ENCODE results near the gene THTPA. TPM values are rescaled to one million over a fixed set of nuclear protein-coding genes. Genes with fewer than 3 reads are reported as not detected.

Gene THTPA
- total RNA-seq, 1 experiment from 2014 or later: 12.4 TPM

DNA sequence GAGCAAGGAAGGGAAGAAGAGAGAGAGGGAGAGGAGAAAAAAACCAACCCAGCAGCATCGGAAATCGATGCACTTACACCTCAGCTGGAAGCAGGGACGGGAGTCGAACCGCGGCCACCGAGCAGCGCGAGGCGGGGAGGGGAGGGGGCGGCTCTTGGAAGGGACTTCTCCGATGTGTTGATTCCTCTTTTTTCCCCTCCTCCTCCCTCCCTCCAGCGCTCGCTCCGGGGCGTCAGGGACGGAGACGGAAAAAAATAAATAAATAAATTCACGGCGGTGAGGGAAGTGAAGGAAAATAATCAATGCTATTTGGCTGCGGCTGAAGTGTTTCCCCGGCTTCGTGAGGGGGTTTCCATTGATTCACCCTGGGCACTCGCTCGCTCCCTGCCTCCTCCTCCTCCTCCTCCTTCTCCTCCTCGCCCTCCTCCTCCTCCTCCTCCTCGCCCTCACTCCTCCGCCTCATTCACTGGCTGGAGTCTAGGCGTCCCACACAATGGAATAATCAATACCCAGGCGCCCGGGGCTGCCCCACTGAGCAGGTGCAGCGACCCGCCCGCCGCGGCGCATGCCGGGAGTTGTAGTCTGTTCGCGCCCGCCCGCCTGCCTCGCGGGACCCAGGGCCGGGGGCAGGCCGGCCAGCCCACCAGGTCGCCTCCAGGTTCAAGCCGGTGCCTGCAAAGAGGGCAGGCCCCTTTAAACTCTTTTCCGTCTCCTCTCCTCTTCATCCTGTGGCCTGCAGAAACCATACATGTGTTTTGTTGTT lies 4.6 kb upstream of the THTPA start, which contains the start of gene ZFHX2:
ZFHX2 (minus strand) TSS at position 500 of the 763 bp plus-strand sequence. CDS start 16,440 bp downstream, outside the sequence.
- DNase-seq (ENCODE audit: low read depth): peak; percentile 37

DNA sequence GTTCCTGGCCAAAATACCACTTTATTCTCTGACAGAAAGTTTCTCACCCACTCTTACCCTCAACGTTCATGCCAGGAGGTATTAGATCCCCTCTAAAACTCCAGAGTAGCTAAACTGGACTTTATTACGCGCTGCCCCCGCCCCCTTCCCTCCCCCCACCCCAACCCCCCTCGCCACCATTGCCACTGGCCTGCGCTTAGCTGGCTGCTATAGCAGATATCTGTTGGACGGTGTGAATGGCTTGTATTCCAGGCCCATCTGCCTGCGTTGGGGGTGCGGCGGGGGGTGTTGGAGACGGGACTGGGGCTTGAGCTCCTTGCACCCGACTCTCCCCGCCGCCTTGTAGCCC lies 564 bp upstream of the THTPA start:
- DNase-seq (ENCODE audit: low read depth): no peak

DNA sequence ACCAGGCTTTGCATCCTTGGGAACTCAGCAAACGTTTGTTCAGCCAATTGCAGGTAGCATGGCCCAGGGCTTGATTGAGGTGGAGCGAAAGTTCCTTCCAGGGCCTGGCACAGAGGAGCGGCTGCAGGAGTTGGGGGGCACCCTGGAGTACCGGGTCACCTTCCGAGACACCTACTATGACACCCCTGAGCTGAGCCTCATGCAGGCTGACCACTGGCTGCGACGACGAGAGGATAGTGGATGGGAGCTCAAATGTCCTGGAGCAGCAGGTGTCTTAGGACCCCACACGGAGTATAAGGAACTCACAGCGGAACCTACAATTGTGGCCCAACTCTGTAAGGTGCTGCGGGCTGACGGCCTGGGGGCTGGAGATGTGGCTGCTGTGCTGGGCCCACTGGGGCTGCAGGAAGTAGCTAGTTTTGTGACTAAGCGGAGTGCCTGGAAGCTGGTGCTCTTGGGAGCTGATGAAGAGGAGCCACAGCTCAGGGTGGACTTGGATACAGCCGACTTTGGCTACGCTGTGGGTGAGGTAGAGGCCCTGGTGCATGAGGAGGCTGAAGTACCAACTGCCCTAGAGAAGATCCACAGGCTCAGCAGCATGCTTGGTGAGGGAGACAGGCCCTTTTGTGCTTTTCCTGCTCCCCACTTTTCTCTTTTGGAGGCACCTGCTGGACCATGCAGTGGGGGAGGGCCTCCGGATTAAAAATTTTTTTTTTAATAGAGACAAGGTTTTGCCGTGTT lies 799 bp downstream of the THTPA start:
- no peak for DNase-seq (ENCODE audit: low read depth)

DNA sequence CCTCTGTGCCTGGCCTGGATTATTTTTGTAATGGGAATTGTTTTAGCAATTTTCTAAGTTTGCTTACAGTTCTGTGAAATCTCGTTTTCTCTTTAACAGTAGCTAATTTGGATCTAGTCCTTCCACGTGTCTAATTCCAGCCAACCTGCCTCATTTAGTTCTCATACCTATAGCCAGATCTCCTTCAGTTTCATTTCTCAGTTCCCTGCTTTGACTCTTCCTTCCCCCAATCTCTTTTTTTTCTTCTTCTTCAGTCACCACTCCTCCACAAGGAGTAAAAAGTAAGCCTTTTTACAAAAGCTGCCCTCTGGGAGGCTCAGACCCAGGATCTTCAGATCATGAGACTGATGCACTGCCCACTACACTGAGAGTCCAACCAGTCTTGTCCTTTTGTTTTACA lies 1.4 kb downstream of the THTPA start:
- DNase-seq (ENCODE audit: low read depth): no peak

DNA sequence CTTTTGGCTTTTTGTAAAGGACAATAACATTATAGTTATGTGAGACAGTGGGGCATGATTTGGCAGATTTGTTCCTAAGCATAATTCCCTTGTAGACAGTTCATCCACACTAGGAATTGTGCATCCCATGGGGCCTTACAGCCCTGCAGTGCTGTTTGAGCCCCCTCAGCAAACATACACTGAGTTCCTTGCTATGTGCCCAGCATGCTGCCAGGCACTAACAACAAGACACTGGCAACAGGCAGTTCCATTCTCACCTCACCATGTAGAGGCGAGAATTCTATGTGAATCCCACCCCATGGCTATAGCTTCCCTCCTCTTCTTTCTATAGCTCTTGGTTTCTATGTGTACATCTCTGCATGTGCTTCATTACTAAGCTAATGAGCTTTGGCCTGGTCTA lies 1.9 kb downstream of the THTPA start:
- no peak for DNase-seq (ENCODE audit: low read depth)

DNA sequence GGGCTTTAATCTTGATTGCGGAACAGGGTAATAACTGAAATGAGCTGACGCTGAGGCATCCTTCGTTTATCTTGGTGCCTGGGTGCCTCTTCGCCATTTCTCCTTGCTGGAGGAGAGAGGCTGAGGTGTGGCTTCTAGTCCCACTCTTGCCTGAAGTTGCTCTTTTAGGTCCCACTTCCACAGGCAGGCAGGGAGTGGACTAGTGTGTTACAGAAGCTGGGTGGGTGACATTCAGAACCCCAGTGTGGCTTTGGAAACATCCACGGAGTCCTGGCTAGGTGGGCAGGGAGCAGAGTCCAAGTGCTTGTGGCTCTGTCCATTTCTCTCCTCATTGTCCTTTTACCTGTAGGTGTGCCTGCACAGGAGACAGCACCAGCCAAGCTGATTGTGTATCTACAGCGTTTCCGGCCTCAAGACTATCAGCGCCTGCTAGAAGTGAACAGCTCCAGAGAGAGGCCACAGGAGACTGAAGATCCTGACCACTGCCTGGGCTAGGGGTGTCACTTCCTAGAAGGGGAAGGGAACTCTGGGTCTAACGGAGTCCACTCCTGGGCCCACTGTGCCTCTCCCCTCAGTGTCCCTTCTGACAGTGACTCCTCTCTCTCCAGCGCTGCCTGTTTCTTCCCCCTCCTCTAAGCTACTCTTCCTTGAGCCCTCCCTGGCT lies 2.4 kb downstream of the THTPA start:
- DNase-seq (ENCODE audit: low read depth): no peak

DNA sequence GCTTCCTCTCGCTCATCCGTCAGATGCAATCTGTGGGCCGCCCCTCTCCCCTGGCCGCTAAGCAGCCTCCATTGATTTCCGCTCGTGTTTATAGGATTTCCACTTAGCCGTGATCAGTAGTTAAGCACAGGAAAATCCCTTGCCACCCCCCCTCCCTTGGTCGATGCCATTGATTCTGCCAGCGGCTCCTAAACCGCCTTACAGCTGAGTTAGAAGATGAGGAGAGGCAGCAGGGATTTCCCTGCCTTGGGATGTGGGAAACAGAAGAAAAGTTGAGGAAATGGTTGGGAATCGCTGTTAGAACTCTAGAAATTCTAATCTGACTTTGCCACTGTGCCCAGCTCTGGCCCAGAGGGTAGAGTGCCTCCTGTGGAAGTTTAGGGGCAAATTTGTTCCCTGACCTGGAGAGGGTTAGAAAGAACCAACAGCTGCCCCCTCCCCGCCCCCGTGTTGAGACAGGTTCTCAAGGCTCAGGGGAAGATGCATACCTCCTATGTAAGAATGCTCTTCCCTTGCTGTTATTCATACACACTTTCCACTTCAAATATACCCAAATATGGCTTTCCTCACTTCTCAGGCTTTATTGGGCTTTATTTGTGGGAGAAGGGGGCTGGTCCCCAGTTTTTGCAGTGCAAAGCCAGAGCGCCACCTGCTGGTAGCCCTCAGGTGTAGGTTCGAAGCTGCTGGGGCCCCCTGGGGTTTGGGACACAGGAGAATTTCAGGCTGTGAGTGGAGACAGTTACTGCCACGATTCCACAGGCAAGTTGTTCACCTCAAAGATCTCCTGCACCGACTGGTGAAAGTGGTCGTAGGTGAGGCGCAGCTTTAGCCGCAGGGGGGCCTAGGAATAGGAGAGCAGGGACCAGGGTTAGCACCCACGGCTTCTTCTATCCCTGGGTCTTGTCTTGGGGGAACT lies 3.2 kb downstream of the THTPA start:
- peak; percentile 32 for DNase-seq (ENCODE audit: low read depth)

DNA sequence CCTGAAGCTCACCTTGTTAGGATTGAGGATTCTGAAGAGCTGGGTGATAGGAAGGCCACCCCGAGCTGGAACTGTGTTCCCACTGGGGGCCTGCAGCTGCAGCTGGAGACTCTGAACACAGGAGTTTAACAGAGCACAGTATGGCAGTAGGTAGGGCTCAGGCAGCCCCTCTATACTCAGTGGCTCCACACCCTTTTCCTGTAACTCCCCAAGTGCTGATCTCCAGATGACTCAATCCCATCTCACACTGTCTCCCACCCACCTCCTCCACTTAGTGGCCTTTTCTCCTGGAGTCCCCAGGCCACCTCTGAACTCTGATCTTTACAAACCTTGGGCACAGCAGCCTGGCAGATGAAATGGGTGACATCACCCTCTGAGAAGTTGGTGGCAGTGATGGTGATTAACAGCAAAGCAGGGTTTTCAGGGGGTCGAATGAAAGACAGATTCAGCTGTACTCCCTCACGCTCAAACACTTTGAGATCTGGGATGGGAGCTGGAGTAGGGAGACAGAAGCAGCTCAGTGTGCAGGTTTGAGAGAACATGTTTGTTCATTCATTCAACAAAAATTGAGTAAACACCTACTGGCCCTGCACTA lies 4.0 kb downstream of the THTPA start:
- DNase-seq (ENCODE audit: low read depth): no peak

DNA sequence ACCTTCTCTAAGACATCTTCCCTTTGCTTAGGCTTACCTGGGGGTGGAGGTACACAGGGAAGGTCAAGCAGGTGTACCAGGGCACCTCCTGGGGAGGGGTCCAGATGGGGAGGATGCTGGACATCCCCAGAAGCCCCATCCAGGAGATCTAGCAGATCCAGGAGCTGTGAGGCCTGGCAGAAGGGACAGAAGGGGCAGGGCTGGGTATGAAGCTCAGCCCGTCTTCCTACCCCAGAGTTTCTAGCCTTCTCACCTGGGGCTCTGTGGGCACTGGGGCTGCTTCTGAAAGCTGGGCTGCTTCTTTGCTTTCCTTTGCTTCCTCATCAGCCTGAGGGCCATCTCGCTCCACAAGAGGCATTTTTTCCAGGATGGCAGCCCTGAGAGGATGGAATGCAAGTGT lies 5.2 kb downstream of the THTPA start:
- DNase-seq (ENCODE audit: low read depth): no peak

DNA sequence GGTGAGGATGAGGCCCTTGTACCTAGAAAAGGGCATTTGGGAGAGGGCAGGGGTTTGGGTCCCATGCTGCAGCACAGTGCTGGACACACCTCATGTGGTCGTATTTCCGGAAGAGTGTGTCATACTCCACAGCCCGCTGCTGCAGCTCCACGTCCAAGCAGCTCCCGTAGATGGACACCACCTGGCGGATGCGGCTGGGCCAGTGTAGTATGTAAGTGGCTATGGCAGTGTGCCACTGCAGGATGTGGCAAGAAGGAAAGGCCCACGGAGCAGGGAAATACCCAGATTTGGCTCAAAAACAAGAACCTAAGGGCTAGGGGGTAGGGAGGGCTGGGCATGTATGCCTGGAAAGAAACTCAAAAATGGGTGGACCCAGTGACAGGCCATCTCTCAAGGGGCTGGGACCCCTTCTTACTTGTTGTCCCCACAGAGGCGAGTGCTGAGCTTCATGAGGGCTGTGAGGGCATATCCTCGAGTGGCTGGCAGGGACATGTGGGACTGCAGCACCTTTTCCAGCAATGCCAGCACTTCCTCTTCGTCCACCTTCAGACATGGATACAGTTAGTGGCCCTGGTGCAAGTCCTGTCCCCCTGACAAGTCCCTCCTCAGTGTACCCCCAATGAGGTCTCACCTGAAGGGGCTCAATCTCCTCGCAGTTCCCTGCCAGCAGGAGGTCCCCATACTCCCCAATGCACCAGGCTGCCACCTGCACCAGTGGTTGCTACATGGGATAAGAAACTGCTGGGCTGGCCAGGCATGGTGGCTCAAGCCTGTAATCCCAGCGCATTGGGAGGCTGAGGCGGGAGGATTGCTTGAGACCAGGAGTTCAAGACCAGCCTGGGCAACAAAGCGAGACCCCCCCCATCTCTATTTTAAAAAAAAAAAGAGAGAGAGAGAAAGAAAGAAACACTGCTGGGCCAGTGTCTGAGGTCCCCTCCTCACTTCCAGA lies 6.1 kb downstream of the THTPA start:
- peak; percentile 80 for DNase-seq (ENCODE audit: low read depth)

DNA sequence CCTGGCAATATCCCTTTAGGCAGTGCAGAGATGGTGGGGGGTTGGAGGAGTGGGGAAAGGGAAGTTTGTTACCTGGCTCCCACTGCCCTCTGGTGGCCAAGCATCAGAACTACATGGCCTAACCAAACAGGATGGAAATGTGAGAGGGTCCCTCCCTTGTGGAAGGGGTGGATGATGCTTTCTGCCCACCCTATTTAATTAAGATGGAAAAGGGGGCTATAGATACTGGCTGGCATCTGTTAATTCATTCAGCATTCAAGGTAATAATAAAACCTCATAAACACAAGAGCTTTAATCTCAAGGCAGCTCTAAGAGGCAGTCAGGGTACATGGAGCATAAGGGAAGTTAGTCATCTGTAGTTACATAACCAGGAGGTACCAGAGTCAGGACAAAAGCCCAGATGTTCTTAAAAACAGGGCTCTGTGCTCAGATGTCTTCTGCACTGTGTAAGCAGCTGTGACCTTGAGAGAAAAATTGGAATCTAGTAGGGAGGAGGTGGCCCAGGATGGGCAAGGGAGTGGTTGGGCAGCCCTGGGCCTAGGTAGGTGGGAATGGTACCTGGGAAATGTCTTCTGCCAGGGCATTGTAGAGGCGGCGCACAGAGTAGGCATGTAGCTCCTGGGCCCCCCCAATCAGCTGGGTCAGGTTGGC lies 6.9 kb downstream of the THTPA start:
- peak; percentile 35 for DNase-seq (ENCODE audit: low read depth)

DNA sequence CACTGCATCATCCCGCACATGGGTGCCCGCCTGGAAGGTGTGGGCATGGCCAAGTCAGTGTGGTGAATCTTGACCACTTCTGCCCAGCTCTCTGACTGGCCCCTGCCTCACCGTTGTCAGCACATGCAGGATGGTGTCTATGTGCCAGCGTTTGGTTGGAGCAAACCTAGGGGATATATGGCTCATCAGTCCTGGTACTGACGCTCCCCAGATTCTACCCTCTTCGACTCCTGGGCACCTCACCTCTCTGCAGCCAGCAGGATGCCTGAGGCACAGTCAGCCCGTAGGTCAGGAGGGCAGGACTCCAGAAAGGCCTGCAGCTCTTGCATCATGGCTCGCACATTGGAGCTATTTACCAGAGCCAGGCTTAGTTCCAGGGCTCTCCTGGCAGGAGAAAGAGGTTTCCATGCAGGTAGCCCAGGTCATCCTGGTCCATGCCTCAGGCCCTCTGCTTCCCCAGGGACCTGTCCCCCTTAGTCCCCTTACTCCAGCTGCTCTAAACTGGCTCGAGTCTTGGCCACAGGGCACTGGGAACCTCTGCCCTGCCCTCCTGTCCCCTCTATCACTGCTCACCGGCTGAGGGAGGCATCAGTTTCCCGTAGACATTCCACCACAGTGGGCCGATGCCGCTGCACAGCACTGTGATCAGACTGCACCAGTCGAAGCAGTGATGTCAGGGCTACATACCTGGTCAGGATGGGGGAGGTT lies 7.6 kb downstream of the THTPA start:
- DNase-seq (ENCODE audit: low read depth): no peak

DNA sequence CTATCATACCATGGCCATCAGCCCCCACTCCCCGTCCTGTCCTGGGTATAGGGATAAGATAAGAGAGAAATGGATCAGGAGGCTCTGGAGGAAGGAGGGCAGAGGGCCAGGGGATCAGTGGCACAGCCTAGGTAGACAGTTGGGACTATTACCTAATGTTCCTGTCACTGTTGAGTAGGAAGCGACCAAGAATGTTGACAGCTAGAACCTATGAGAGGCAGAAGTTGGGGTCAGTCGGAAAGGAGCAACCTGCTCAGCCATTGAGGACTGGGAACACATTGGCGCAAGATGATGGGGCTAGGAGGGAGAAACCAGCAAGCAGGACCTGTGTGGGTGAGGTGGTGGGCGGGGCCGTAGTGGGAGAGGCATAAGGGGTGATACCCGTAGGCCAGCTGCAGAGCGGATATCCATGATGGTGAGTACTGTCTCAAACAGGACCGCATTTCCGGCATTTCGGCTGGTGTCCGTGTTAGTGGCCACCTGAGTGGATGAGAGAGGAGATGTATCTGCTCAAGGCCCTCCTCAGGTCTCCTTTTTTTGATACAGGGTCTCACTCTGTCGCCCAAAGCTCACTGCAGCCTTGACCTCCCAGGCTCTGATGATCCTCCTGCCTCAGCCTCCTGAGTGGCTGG lies 8.2 kb downstream of the THTPA start:
- no peak for DNase-seq (ENCODE audit: low read depth)

DNA sequence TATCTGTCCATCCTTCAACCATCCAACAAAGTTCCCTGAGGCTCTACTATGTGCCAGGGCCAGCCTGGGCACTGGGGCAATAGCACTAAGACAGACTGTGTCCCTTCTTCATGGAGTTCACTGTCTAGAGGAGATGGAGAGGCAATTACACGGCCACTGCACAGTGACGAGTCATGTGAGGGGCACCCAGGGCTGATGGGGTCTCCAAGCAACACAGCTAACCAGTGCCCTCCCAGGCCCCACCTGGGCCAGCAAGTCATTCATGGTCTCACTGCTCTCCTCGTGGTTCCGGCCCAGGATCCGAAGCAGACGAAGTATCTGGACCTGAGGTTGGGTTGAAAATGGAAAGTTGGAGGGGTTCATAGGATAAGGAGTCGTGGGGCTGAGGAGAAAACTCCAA lies 8.8 kb downstream of the THTPA start:
- no peak for DNase-seq (ENCODE audit: low read depth)

DNA sequence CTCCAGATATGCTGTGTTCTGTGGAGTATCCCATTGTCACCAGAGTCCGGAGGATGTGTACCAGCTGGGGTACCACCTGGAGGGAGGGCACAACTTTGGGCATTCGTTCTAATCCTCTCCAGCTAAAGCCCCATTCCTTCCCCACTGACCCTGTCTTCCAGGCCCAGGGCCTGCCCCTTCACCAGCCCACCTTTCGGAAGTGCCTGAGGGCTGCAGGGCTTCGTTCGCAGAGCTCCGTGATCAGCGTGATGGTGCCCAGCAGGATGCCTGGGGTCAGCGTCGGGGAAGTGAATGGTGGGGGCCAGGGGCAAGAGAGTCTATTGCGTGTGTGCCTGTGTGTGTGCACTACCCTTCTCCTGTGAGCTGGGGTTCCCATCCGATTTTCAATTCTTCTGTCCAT lies 9.6 kb downstream of the THTPA start:
- no peak for DNase-seq (ENCODE audit: low read depth)

DNA sequence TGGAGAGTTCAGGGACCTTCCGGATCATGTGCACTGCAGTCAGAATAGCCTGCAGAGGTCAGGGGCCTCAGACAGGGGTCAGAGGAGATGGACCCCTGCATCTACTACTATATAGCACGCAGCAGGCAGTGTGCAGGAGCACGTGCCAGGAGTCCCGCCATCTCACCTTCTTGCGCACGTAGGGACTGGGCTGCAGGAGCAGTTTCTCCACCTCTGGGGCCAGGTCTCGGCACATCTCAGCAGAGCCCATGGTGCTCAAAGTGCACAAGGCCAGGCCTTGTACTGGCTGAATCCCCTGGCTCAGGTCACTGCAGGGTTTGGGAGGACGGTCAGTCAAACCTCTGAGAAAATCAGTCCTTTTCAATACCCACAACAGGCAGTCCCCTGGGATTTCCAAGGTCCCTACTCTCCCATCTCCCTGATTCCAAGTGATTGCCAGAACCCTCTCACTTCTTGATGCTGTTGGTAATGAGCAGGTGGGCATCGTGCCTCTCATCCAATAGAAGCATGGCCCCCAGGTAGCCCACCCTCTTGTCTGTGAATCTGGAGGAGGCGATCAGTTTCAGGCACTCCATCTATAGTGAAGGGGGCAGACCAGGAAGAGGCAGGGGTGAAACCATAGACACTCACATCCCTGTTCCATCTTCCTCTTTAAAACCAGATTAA lies 10.2 kb downstream of the THTPA start:
- DNase-seq (ENCODE audit: low read depth): no peak

DNA sequence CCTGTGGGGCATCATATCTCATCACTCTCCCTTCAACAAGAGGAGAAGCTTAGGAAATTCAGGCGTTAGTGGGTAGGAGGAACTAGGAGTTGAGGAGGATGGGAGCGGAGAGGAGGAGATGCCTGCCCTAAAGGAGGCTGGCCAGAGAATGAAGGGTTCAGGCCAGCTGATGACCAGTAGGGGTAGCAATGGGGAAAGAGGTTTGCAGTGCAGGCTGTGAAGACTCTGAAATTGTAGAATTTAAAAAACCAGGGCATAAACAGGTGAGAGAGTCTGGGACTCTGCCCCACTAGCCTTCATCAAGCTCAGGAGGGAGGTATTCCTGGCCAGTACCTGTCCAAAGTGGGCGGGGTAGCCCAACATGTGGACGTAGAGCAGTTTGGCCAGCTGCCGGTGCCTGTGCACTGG lies 10.7 kb downstream of the THTPA start:
- DNase-seq (ENCODE audit: low read depth): no peak
